Keratinocyte (primary cell): ENCODE results near the gene GABRR2. TPM values are rescaled to one million over a fixed set of nuclear protein-coding genes. Genes with fewer than 3 reads are reported as not detected.

Source experiments
- DNase-seq: peaks from one replicate; pipeline ENCODE4 v3.0.0-alpha.2; 2011; ENCODE audit warnings: low read depth, missing footprints, low spot score
- FAIRE-seq: peaks from 2 replicates; lab custom pipeline; 2011; peaks lifted over from hg19 to GRCh38; lab: Jason Lieb, UNC
- H2AFZ ChIP-seq: 2 replicates; pipeline ENCODE4 v1.6.0; 2012; ENCODE audit warnings: low read length, control low read depth, inconsistent platforms; ENCODE audit not compliant: control insufficient read depth
- H3K27ac ChIP-seq: 2 replicates; pipeline ENCODE4 v1.5.1; 2011; ENCODE audit warnings: low read length; ENCODE audit not compliant: control insufficient read depth, insufficient read depth
- H3K27me3 ChIP-seq: 3 replicates; pipeline ENCODE4 v1.6.0; 2011; ENCODE audit warnings: low read length; ENCODE audit not compliant: control insufficient read depth, insufficient read depth; ENCODE audit errors: extremely low read depth
- H3K36me3 ChIP-seq, 2 experiments: 2 replicates in 1 of 2; 3 replicates in 1 of 2; pipeline ENCODE4 v1.5.1; 2011; ENCODE audit warnings: low read length in 2 of 2, mild to moderate bottlenecking in 1 of 2; ENCODE audit not compliant: control insufficient read depth in 2 of 2, insufficient read depth in 2 of 2; ENCODE audit errors: extremely low read depth in 1 of 2
- H3K4me1 ChIP-seq: 3 replicates; pipeline ENCODE4 v1.5.1; 2011; ENCODE audit warnings: low read length; ENCODE audit not compliant: control insufficient read depth, insufficient read depth; ENCODE audit errors: extremely low read depth
- H3K4me2 ChIP-seq: 3 replicates; pipeline ENCODE4 v1.6.0; 2011; ENCODE audit warnings: low read depth, low read length; ENCODE audit not compliant: control insufficient read depth, insufficient read depth; ENCODE audit errors: extremely low read depth
- H3K4me3 ChIP-seq, 3 experiments: fragments of 200-600 bp in 1 of 3; sonication (generic) in 1 of 3; 2 replicates in 2 of 3; 3 replicates in 1 of 3; pipeline ENCODE4 v1.5.1; 2011 to 2016; ENCODE audit warnings: low read length in 3 of 3, mild to moderate bottlenecking in 3 of 3, control low read depth in 2 of 3, inconsistent platforms in 1 of 3, low read depth in 1 of 3, mixed read lengths in 1 of 3, mixed run types in 1 of 3, moderate library complexity in 1 of 3; ENCODE audit not compliant: control insufficient read depth in 2 of 3, insufficient read depth in 2 of 3; ENCODE audit errors: extremely low read depth in 1 of 3
- H3K79me2 ChIP-seq: 2 replicates; pipeline ENCODE4 v1.6.0; 2012; ENCODE audit warnings: low read length; ENCODE audit not compliant: control insufficient read depth, insufficient read depth
- H3K9ac ChIP-seq: 3 replicates; pipeline ENCODE4 v1.6.0; 2011; ENCODE audit warnings: low read length; ENCODE audit not compliant: control insufficient read depth, insufficient read depth; ENCODE audit errors: extremely low read depth
- H3K9me1 ChIP-seq: 3 replicates; pipeline ENCODE4 v1.6.0; 2011; ENCODE audit warnings: low read length; ENCODE audit not compliant: control insufficient read depth, insufficient read depth; ENCODE audit errors: extremely low read depth
- H3K9me3 ChIP-seq: 2 replicates; pipeline ENCODE4 v1.5.1; 2012; ENCODE audit warnings: low read depth, low read length; ENCODE audit not compliant: control insufficient read depth
- H4K20me1 ChIP-seq: 3 replicates; pipeline ENCODE4 v1.6.0; 2011; ENCODE audit warnings: low read length; ENCODE audit not compliant: control insufficient read depth, insufficient read depth; ENCODE audit errors: extremely low read depth
- CTCF ChIP-seq, 3 experiments: IDR thresholded peaks in 1 of 3; conservative IDR thresholded peaks in 1 of 3; optimal IDR thresholded peaks in 1 of 3; 2 replicates in 2 of 3; 3 replicates in 1 of 3; pipeline versions ENCODE3 to v1.5.1; 2011; ENCODE audit warnings: low read length in 3 of 3, mild to moderate bottlenecking in 3 of 3, moderate library complexity in 2 of 3, control low read depth in 1 of 3, inconsistent platforms in 1 of 3; ENCODE audit not compliant: insufficient read depth in 2 of 3; ENCODE audit errors: extremely low read depth in 1 of 3
- EZH2 ChIP-seq: IDR thresholded peaks from one replicate; pipeline ENCODE4 v1.6.1; 2012; ENCODE audit warnings: inconsistent platforms, mild to moderate bottlenecking, low read length, moderate library complexity
- dilution Hi-C: fragments of 300-500 bp; cut with MboI; formaldehyde crosslinking; loops from one replicate; pipeline ENCODE4 v1.7.0; 2020; ENCODE audit warnings: low sequenced_read_pairs; ENCODE audit not compliant: extremely low pct_ligation_motif_present
- polyA plus RNA-seq, 5 experiments: library from polyadenylated mRNA; depleted of rRNA in 3 of 5; stranded (reverse) in 3 of 5; stranded (forward) in 1 of 5; unstranded in 1 of 5; fragments of >200 nt; gene quantifications; 1 replicate in 1 of 5; 2 replicates in 3 of 5; 3 replicates in 1 of 5; pipeline versions ENCODE4 v1.2.1 to v1.2.3, GENCODE V29; 2011 to 2012; ENCODE audit warnings: missing spikeins in 2 of 5, low read depth in 1 of 5, low replicate concordance in 1 of 5

The GABRR2 gene
- polyA plus RNA-seq, 1 donor (not counting 4 experiments of a cell fraction or from before 2014, with no cell fraction given) = 0.03 TPM

GRCh38 chr6:89243331-89243629 is 71.8 kb downstream of the GABRR2 start:
- dilution Hi-C loops = no loop called here
- Histone ChIP-seq H4K20me1 (no peaks in the 10 kb centered on the region), H2AFZ (no peak overlapping the region), H3K9ac (no peak overlapping the region), H3K4me1 (no peaks in the 10 kb centered on the region), H3K9me3 (no peaks in the 10 kb centered on the region), H3K27ac (no peak overlapping the region), H3K4me3 (no peak overlapping the region), H3K27me3 (peaks cover 10% of the 10 kb centered on the region), H3K79me2 (no peaks in the 10 kb centered on the region), H3K9me1 (no peaks in the 10 kb centered on the region), H3K4me2 (no peak overlapping the region), H3K36me3 (no peaks in the 10 kb centered on the region)
- TF ChIP-seq EZH2 (no peak), CTCF (optimal IDR thresholded peaks at IDR 0.05 in 1 of 3, IDR thresholded peaks at IDR 0.05 in 1 of 3, conservative IDR thresholded peaks at IDR 0.05 in 1 of 3; ENCODE audit: extremely low read depth in 1 of 3, insufficient read depth in 2 of 3, low read length in 3 of 3) (no peak)
- FAIRE-seq (no peak), DNase-seq (no peak)

- no peak overlapping the region for H3K4me3 ChIP-seq
- no peak overlapping the region for H2AFZ ChIP-seq
- H3K27me3 ChIP-seq = peaks cover 10% of the 10 kb centered on the region
- no peaks in the 10 kb centered on the region for H3K9me3 ChIP-seq
- H3K4me2 ChIP-seq = no peak overlapping the region
- no peak for FAIRE-seq
- no peaks in the 10 kb centered on the region for H3K79me2 ChIP-seq
- no peaks in the 10 kb centered on the region for H3K4me1 ChIP-seq
- H4K20me1 ChIP-seq = no peaks in the 10 kb centered on the region
- H3K36me3 ChIP-seq = no peaks in the 10 kb centered on the region
- dilution Hi-C loops = no loop called here
- no peak overlapping the region for H3K27ac ChIP-seq
- TF ChIP-seq CTCF (optimal IDR thresholded peaks at IDR 0.05 in 1 of 3, IDR thresholded peaks at IDR 0.05 in 1 of 3, conservative IDR thresholded peaks at IDR 0.05 in 1 of 3; ENCODE audit: extremely low read depth in 1 of 3, insufficient read depth in 2 of 3, low read length in 3 of 3) (peak; percentile 28 to 47 (median 46)), EZH2 (no peak)
- no peaks in the 10 kb centered on the region for H3K9me1 ChIP-seq
- no peak overlapping the region for H3K9ac ChIP-seq
- DNase-seq = no peak
These were observed 72.3 kb downstream of the GABRR2 start for GRCh38 chr6:89242574-89243330.
